ENCODE data around the gene PTMS. TPM values are rescaled to one million over a fixed set of nuclear protein-coding genes. Genes with fewer than 3 reads are reported as not detected.

Gene PTMS
- total and polyA plus RNA-seq, 9 of the 15 experiments (the other 6 are each of a cell fraction or from before 2014, with no cell fraction given): 5.1 to 287 (median 78.5) TPM

- POLR2A ChIA-PET: interaction anchor here (0.5 kb wide), 1 partner anchor 23 kb away, joined by 3 read pairs; no protein-coding TSS in a partner anchor
- intact Hi-C loops (cut with micrococcal nuclease) (no loop called here), in situ Hi-C loops (cut with MboI) (no loop called here)
- BruUV-seq (replicated peaks): no TSS peak
- WGBS (ENCODE audit: insufficient coverage, low coverage, missing lambda C conversion rate): 63% methylated on average over 4 of the region's 5 CpGs
- H3K27ac ChIP-seq (ENCODE audit: extremely low read depth, low read depth, low read length): no peak overlapping the region
- H3K4me3 ChIP-seq: no peak overlapping the region
- H3K4me2 ChIP-seq (ENCODE audit: insufficient read depth, low read length): no peak overlapping the region
- no peak overlapping the region; a peak in 1 of 4 replicates for H3K9ac ChIP-seq (ENCODE audit: insufficient read depth in 1 of 2, low read depth in 2 of 2, low read length in 2 of 2)
- ATAC-seq (no peak), DNase-seq (ENCODE audit: extremely low read depth in 1 of 4, low spot score in 3 of 4) (no peak), FAIRE-seq (no peak)
- H2AFZ ChIP-seq (ENCODE audit: low read depth, low read length): no peak overlapping the region
- no peak for TF ChIP-seq BDP1 (IDR thresholded peaks at IDR 0.05; ENCODE audit: insufficient read depth, insufficient read length)
- TF ChIP-seq ZNF3 (CRISPR knock-in tag; IDR thresholded peaks at IDR 0.05): no peak
- TF ChIP-seq NR2C1 (IDR thresholded peaks at IDR 0.05): no peak
- TF ChIP-seq NR2C1 (tag; IDR thresholded peaks at IDR 0.05): no peak
- no peak for TF ChIP-seq NCOA2 (IDR thresholded peaks at IDR 0.05; ENCODE audit: partially characterized antibody in 2 of 2)
- no peak for TF ChIP-seq ZNF146 (CRISPR knock-in tag; IDR thresholded peaks at IDR 0.05; ENCODE audit: unreplicated experiment)
- no peak for TF ChIP-seq CTCFL (IDR thresholded peaks at IDR 0.05; ENCODE audit: borderline replicate concordance, insufficient read depth, low read depth, low read length, poor library complexity, severe bottlenecking)
- TF ChIP-seq CTCF (IDR thresholded peaks at IDR 0.05 in 2 of 3, conservative IDR thresholded peaks at IDR 0.05 in 1 of 3; ENCODE audit: insufficient read depth in 2 of 3, low read depth in 1 of 3, low read length in 3 of 3): no peak
- no peak for TF ChIP-seq RBM34 (IDR thresholded peaks at IDR 0.05; ENCODE audit: borderline replicate concordance, insufficient read depth, low read length)
- TF ChIP-seq BHLHE40 (IDR thresholded peaks at IDR 0.05; ENCODE audit: low read length): no peak
- no peak for TF ChIP-seq ZNF436 (CRISPR knock-in tag; IDR thresholded peaks at IDR 0.05)
- TF ChIP-seq ZBTB33 (CRISPR knock-in tag; IDR thresholded peaks at IDR 0.05): no peak
- no peak for TF ChIP-seq MAZ (CRISPR knock-in tag; conservative IDR thresholded peaks at IDR 0.05 in 1 of 2, IDR thresholded peaks at IDR 0.05 in 1 of 2)
- no peak for TF ChIP-seq DMBX1 (CRISPR knock-in tag; IDR thresholded peaks at IDR 0.05; ENCODE audit: borderline replicate concordance)
- peaks cover 8 to 11% of the 10 kb centered on the region in 2 experiments; a peak in 4 of 5 replicates for H3K4me1 ChIP-seq (replicated peaks in 1 of 2; ENCODE audit: control insufficient read depth in 2 of 2, insufficient read depth in 2 of 2, low read length in 2 of 2)
- no peaks in the 10 kb centered on the region for H3K9me1 ChIP-seq (ENCODE audit: control insufficient read depth, insufficient read depth, low read length)
- H3K9me3 ChIP-seq (replicated peaks; ENCODE audit: control insufficient read depth, insufficient read depth, low read depth, low read length): no peaks in the 10 kb centered on the region
- H3K79me2 ChIP-seq (ENCODE audit: control insufficient read depth, insufficient read depth, low read length): no peaks in the 10 kb centered on the region
- CTCF ChIA-PET (ENCODE audit: low intra/inter-chr PET ratio): no interaction called here
- no peaks in the 10 kb centered on the region for H3K36me3 ChIP-seq (ENCODE audit: control insufficient read depth, insufficient read depth, low read length)
- H4K20me1 ChIP-seq (replicated peaks; ENCODE audit: control insufficient read depth, insufficient read depth, low read length): no peaks in the 10 kb centered on the region
- H3K27me3 ChIP-seq (ENCODE audit: control insufficient read depth in 2 of 2, insufficient read depth in 2 of 2, low read length in 2 of 2): no peaks in the 10 kb centered on the region
Measured at GRCh38 chr12:6818645-6819044, 52.5 kb downstream of the PTMS start.

Measured in K562 (cell line).